Measurements from ENCODE around the gene PHF10.

DNA sequence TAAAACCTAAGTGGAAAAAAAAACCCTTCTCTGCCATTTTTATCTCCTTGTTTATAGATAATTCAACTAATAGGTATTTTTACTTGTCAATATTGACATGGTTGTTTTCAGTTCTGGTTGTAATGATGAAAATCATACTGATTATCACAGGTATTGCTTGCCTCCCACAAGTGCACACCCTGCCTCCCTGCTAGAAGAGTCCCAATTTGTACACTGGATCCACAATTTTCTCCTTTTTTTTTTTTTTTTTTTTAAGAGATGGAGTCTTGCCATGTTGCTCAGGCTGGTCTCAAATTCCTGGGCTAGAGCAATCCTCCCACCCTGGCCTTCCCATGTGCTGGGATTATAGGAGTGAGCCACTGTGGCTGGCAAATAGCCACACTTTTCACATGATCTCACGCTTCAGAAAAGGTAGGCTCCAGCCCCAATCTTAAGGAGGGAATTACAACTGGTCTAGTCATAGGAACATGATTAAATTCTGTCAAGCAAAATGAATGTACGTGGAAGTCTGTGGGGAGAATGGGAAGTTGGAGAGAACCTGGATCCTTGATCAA is 14.8 kb upstream of the PHF10 start:
- TF ChIP-seq, protein P1, sequence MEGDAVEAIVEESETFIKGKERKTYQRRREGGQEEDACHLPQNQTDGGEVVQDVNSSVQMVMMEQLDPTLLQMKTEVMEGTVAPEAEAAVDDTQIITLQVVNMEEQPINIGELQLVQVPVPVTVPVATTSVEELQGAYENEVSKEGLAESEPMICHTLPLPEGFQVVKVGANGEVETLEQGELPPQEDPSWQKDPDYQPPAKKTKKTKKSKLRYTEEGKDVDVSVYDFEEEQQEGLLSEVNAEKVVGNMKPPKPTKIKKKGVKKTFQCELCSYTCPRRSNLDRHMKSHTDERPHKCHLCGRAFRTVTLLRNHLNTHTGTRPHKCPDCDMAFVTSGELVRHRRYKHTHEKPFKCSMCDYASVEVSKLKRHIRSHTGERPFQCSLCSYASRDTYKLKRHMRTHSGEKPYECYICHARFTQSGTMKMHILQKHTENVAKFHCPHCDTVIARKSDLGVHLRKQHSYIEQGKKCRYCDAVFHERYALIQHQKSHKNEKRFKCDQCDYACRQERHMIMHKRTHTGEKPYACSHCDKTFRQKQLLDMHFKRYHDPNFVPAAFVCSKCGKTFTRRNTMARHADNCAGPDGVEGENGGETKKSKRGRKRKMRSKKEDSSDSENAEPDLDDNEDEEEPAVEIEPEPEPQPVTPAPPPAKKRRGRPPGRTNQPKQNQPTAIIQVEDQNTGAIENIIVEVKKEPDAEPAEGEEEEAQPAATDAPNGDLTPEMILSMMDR (IDR thresholded peaks at IDR 0.05) = no peak
- TF ChIP-seq EZH2 (IDR thresholded peaks at IDR 0.05; ENCODE audit: borderline replicate concordance, insufficient read depth, low read depth, low read length, poor library complexity, severe bottlenecking) = no peak
